ENCODE measurements around the gene ATP5F1E.

GRCh38 chr20:59073582-59073981 is 41.4 kb upstream of the ATP5F1E start:
- no peak for TF ChIP-seq POU2F2 (IDR thresholded peaks at IDR 0.05; ENCODE audit: low read depth, low read length)
- TF ChIP-seq TAF1 (IDR thresholded peaks at IDR 0.05; ENCODE audit: low read depth, low read length) = no peak
- TF ChIP-seq POLR2AphosphoS5 (IDR thresholded peaks at IDR 0.05; ENCODE audit: low read depth, low read length) = no peak
- no peak for TF ChIP-seq POLR2A (IDR thresholded peaks at IDR 0.05; ENCODE audit: low read depth, low read length)
- no peak for TF ChIP-seq SPI1 (IDR thresholded peaks at IDR 0.05; ENCODE audit: low read depth, low read length)
- TF ChIP-seq PAX5 (IDR thresholded peaks at IDR 0.05; ENCODE audit: insufficient read depth, low read length, severe bottlenecking) = no peak

Measured in GM12891 (cell line).